B cell (primary cell): ENCODE measurements around the gene DMPK. TPM values are rescaled to one million over a fixed set of nuclear protein-coding genes. Genes with fewer than 3 reads are reported as not detected.

Source experiments
- ATAC-seq: fragments of 200-7000 bp; cut with Tn5 transposase; one replicate; pipeline ENCODE4 v1.10.0; 2021; ENCODE audit warnings: low read depth, mild to moderate bottlenecking, moderate number of reproducible peaks, moderate library complexity
- CTCF ChIA-PET: fragments of 350-600 bp; sonication (Branson Sonifier 250); formaldehyde crosslinking; loops from one replicate; lab custom pipeline; 2021; ENCODE audit warnings: antibody characterized with exemption, inconsistent platforms; lab: Charles Lee
- POLR2A ChIA-PET: fragments of 350-600 bp; sonication (Branson Sonifier 250); formaldehyde crosslinking; loops from one replicate; lab custom pipeline; 2021; ENCODE audit warnings: antibody characterized with exemption; lab: Charles Lee
- DNase-seq: peaks from one replicate; pipeline ENCODE4 v3.0.0; 2013
- H2AFZ ChIP-seq: 2 replicates; pipeline ENCODE4 v1.6.1; 2012; ENCODE audit warnings: mild to moderate bottlenecking, low read depth, low read length; ENCODE audit not compliant: insufficient read depth, poor library complexity, severe bottlenecking
- H3K27ac ChIP-seq, 2 donors: 1 replicate in 1 of 2; 2 replicates in 1 of 2; pipeline ENCODE4 v1.5.1; 2012 to 2013; ENCODE audit warnings: low read length in 2 of 2, mild to moderate bottlenecking in 2 of 2, moderate library complexity in 1 of 2
- H3K27me3 ChIP-seq, 4 experiments: fragments of 200-600 bp in 1 of 4; sonication (generic) in 1 of 4; replicated peaks in 1 of 4; 1 replicate in 2 of 4; 2 replicates in 2 of 4; pipeline versions ENCODE4 v1.6.1 to v1.7.0; 2013 to 2016; ENCODE audit warnings: low read length in 3 of 4, mild to moderate bottlenecking in 2 of 4, mixed read lengths in 1 of 4, moderate library complexity in 1 of 4; ENCODE audit not compliant: insufficient read depth in 4 of 4, control insufficient read depth in 3 of 4; ENCODE audit errors: control extremely low read depth in 1 of 4
- H3K36me3 ChIP-seq, 2 experiments: replicated peaks in 1 of 2; 1 replicate in 1 of 2; 2 replicates in 1 of 2; pipeline versions ENCODE4 v1.6.1 to v1.7.1; 2013; ENCODE audit warnings: low read length in 1 of 2; ENCODE audit not compliant: insufficient read depth in 2 of 2, control insufficient read depth in 1 of 2; ENCODE audit errors: control extremely low read depth in 1 of 2, extremely low read depth in 1 of 2
- H3K4me1 ChIP-seq, 2 donors: fragments of 200-600 bp in 1 of 2; sonication (generic) in 1 of 2; 1 replicate in 1 of 2; 2 replicates in 1 of 2; pipeline versions ENCODE4 v1.5.1 to v1.6.1; 2013 to 2017; ENCODE audit warnings: low read length in 2 of 2; ENCODE audit not compliant: control insufficient read depth in 2 of 2, insufficient read depth in 2 of 2
- H3K4me2 ChIP-seq: replicated peaks from 2 replicates; pipeline ENCODE3; 2012; ENCODE audit warnings: mild to moderate bottlenecking, low read depth, low read length; ENCODE audit not compliant: poor library complexity, severe bottlenecking
- H3K4me3 ChIP-seq, 5 experiments: fragments of 200-600 bp in 1 of 5; sonication (generic) in 1 of 5; 1 replicate in 3 of 5; 2 replicates in 2 of 5; pipeline versions ENCODE4 v1.5.1 to v1.7.0; 2011 to 2016; ENCODE audit warnings: low read length in 4 of 5, mild to moderate bottlenecking in 4 of 5, low read depth in 2 of 5, control low read depth in 1 of 5, moderate library complexity in 1 of 5; ENCODE audit not compliant: insufficient read depth in 1 of 5; ENCODE audit errors: control extremely low read depth in 1 of 5, extremely low read depth in 1 of 5
- H3K79me2 ChIP-seq: fragments of 200-600 bp; sonication (generic); one replicate; pipeline ENCODE4 v1.6.0; 2016; ENCODE audit warnings: low read length; ENCODE audit not compliant: control insufficient read depth, insufficient read depth
- H3K9ac ChIP-seq: fragments of 200-600 bp; sonication (generic); 2 replicates; pipeline ENCODE4 v1.6.1; 2017; ENCODE audit warnings: mild to moderate bottlenecking, low read length, moderate library complexity
- H3K9me3 ChIP-seq, 3 donors: one replicate each; pipeline versions ENCODE4 v1.6.1 to v1.7.1; 2013; ENCODE audit warnings: low read length in 2 of 3; ENCODE audit not compliant: control insufficient read depth in 2 of 3, insufficient read depth in 1 of 3; ENCODE audit errors: control extremely low read depth in 1 of 3
- H4K20me1 ChIP-seq: 2 replicates; pipeline ENCODE4 v1.6.0; 2012; ENCODE audit warnings: mild to moderate bottlenecking, low read length; ENCODE audit not compliant: insufficient read depth, control insufficient read depth, poor library complexity, severe bottlenecking
- H3K27ac Mint-ChIP-seq: one replicate; pipeline ENCODE4 v1.8.0; 2021; ENCODE audit warnings: mixed read lengths
- H3K27me3 Mint-ChIP-seq: one replicate; pipeline ENCODE4 v1.8.0; 2021; ENCODE audit warnings: mixed read lengths
- H3K4me1 Mint-ChIP-seq: one replicate; pipeline ENCODE4 v1.8.0; 2021; ENCODE audit warnings: mixed read lengths
- H3K4me3 Mint-ChIP-seq: one replicate; pipeline ENCODE4 v1.8.0; 2021; ENCODE audit warnings: mixed read lengths
- H3K9me3 Mint-ChIP-seq: one replicate; pipeline ENCODE4 v1.8.0; 2022; ENCODE audit warnings: mixed read lengths; ENCODE audit not compliant: insufficient read depth
- EZH2 ChIP-seq: IDR thresholded peaks from 2 replicates; pipeline ENCODE4 v1.6.1; 2012; ENCODE audit warnings: borderline replicate concordance, low read depth, mild to moderate bottlenecking, moderate library complexity, low read length; ENCODE audit not compliant: insufficient read depth, poor library complexity, severe bottlenecking
- WGBS: methylation state at CpG from one replicate; pipeline ENCODE4 v1.1.5; 2013; ENCODE audit warnings: missing lambda C conversion rate; ENCODE audit not compliant: insufficient coverage; 5-methylcytosine and 5-hydroxymethylcytosine counted together
- intact Hi-C: fragments of 100-400 bp; cut with micrococcal nuclease; formaldehyde crosslinking; loops from one replicate; pipeline ENCODE4 v1.10.0; 2022
- polyA plus RNA-seq: library from polyadenylated mRNA; depleted of rRNA; stranded (reverse); fragments of >200 nt; gene quantifications from 2 replicates; pipeline ENCODE4 v1.2.3, GENCODE V29; 2012
- total RNA-seq, 2 donors: library from RNA; stranded (reverse); fragments of 120-200 nt in 1 of 2; gene quantifications; 1 replicate in 1 of 2; 2 replicates in 1 of 2; pipeline versions ENCODE4 v1.2.3 to v1.2.4, GENCODE V29; 2013 to 2022
- TF ChIP-seq, protein P1 (sequence below): fragments of 200-600 bp; IDR thresholded peaks from one replicate; pipeline ENCODE4 v1.8.0; 2022; ENCODE audit warnings: antibody characterized with exemption, mild to moderate bottlenecking

DMPK gene
- total and polyA plus RNA-seq, 2 donors (not counting 1 experiment from before 2014, with no cell fraction given) = 28.7 to 58.3 TPM

DNA sequence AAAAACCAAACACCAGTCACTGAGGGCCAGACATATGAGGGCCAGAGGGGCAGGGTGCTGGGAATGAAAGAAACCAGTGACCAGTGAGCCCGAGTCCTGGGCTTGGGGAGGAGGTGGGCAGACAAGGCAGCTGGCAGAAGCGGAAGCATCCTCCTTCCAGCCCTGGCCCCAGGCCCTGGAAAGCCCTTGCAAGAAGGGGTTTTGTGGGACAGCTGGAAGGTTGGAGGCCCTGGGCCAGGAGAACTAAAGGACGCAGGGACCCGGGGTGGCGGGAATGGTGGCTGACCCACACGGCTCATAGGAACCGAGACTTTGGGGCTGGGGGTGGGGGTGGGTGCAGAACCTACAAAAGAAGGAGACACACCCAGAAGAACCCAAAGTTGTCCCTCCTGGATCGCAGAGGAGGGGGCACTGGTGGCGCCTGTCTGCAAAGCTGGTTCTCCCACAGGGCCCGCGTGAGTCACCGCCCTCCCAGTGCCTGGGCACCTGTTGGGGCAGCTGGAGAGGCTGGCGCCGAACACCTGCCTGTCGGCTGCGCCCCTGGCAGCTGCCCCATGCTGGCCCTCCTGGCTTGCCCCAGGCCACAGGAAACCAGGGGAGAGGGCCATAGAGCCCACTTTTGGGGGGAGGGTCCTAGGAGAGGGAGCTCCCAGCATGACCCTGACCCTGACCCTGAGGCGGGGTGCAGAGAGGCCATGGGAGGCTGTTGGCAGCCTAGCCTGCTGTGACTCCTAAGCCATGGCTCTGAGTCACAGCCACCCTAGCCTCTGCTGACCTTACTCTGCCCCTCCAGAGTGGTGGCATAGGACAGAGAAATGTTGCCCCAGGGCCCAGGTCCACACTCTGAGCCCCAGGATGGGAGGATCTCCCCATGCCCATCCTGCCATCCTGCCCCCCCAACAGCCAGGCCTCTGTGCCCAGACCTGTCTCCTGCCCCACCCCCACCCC is 802 bp downstream of the DMPK start:
- Histone ChIP-seq H3K79me2 (no peaks in the 10 kb centered on the region), H3K27me3 (peaks cover 0 to 23% (median 2%) of the 10 kb centered on the region in 4 experiments), H4K20me1 (peaks cover 85% of the 10 kb centered on the region), H3K4me3 (no peak overlapping the region), H3K4me2 (peak overlapping the region; percentile 15), H3K36me3 (peaks cover 0 to 18% of the 10 kb centered on the region in 2 experiments), H3K27ac (no peak overlapping the region), H2AFZ (no peak overlapping the region), H3K9me3 (peaks cover 0 to 4% (median 0%) of the 10 kb centered on the region in 3 donors), H3K4me1 (peaks cover 17 to 22% of the 10 kb centered on the region in 2 donors), H3K9ac (no peak overlapping the region)
- Mint-ChIP-seq H3K27ac (no peak overlapping the region), H3K27me3 (peaks cover 10% of the 10 kb centered on the region), H3K4me3 (no peak overlapping the region), H3K4me1 (peaks cover 19% of the 10 kb centered on the region), H3K9me3 (no peaks in the 10 kb centered on the region)
- POLR2A ChIA-PET = interaction anchor here (0.6 to 0.7 kb wide), 2 partner anchors 12 to 17 kb away, joined by 3 to 8 read pairs; partner anchors contain the start of gene SIX5
- no peak for TF ChIP-seq EZH2
- TF ChIP-seq, protein P1, sequence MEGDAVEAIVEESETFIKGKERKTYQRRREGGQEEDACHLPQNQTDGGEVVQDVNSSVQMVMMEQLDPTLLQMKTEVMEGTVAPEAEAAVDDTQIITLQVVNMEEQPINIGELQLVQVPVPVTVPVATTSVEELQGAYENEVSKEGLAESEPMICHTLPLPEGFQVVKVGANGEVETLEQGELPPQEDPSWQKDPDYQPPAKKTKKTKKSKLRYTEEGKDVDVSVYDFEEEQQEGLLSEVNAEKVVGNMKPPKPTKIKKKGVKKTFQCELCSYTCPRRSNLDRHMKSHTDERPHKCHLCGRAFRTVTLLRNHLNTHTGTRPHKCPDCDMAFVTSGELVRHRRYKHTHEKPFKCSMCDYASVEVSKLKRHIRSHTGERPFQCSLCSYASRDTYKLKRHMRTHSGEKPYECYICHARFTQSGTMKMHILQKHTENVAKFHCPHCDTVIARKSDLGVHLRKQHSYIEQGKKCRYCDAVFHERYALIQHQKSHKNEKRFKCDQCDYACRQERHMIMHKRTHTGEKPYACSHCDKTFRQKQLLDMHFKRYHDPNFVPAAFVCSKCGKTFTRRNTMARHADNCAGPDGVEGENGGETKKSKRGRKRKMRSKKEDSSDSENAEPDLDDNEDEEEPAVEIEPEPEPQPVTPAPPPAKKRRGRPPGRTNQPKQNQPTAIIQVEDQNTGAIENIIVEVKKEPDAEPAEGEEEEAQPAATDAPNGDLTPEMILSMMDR = no peak
- DNase-seq (no peak), ATAC-seq (no peak)
- CTCF ChIA-PET = interaction anchor here (2.2 kb wide), 1 partner anchor 17 kb away, joined by 10 read pairs; no protein-coding TSS in a partner anchor
- intact Hi-C loops = no loop called here
- 83% methylated on average over 17 of the region's 17 CpGs for WGBS
